ENCODE measurements around the gene DPF3. TPM values are rescaled to one million over a fixed set of nuclear protein-coding genes. Genes with fewer than 3 reads are reported as not detected.

Gene DPF3
- total RNA-seq, 1 donor from 2014 or later, result 0.86 TPM

DNA sequence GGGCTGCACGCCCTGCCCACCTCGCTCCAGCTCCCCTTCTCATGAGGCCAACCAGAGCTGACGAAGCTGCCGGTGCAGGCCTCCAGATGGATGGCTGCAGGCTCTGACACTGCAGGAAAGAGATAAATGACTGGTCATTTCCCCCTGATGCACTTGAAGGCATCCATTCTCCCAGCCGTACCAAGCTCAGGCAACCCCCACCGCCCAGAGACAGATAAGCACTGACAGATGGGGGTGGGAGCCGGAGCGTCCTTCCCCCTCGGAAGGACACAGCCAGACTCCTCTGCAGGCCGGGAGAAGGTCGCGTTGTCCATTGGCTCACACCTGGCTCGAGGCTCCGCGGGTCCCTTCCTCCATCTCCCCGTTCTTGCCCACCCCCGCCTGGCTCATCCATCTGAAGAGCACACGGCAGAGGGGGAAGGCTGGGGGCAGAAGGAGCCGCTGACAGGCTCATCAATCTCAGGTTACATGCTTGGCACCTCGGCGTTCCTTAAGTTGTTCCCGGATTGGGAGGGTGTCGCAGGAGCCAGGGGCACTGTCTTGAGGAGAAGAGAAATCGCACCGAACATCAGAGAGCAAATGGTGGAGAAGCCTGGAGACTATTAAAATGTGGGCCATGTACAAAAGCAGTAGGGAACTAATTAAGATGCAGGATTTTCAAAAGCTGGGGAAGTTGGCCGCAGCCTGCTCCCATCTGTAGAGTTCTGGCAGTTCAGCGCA is 151.6 kb downstream of the DPF3 start:
- TF ChIP-seq, protein P1, sequence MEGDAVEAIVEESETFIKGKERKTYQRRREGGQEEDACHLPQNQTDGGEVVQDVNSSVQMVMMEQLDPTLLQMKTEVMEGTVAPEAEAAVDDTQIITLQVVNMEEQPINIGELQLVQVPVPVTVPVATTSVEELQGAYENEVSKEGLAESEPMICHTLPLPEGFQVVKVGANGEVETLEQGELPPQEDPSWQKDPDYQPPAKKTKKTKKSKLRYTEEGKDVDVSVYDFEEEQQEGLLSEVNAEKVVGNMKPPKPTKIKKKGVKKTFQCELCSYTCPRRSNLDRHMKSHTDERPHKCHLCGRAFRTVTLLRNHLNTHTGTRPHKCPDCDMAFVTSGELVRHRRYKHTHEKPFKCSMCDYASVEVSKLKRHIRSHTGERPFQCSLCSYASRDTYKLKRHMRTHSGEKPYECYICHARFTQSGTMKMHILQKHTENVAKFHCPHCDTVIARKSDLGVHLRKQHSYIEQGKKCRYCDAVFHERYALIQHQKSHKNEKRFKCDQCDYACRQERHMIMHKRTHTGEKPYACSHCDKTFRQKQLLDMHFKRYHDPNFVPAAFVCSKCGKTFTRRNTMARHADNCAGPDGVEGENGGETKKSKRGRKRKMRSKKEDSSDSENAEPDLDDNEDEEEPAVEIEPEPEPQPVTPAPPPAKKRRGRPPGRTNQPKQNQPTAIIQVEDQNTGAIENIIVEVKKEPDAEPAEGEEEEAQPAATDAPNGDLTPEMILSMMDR (conservative IDR thresholded peaks at IDR 0.05; ENCODE audit: low read depth, low read length), result no peak
- no peak for DNase-seq (ENCODE audit: low read depth)
- no peak overlapping the region for H3K4me3 ChIP-seq (ENCODE audit: low read depth, low read length)

DNA sequence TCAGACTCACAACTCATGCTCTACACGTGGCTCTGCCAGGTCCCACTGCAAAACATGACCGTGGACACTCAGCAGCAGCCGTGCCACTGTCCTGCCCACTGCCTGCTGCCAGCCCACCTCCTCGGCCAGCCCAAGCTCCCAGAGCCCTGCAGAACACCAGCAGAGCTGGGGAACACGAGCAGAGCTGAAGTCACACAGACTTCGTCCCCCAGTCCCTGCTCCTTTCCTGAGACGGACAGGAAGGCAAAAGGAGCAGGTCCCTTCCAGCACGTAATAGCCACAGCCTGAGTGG is 152.1 kb downstream of the DPF3 start:
- TF ChIP-seq, protein P1 (conservative IDR thresholded peaks at IDR 0.05; ENCODE audit: low read depth, low read length), result no peak
- H3K4me3 ChIP-seq (ENCODE audit: low read depth, low read length), result no peak overlapping the region
- DNase-seq (ENCODE audit: low read depth), result no peak

DNA sequence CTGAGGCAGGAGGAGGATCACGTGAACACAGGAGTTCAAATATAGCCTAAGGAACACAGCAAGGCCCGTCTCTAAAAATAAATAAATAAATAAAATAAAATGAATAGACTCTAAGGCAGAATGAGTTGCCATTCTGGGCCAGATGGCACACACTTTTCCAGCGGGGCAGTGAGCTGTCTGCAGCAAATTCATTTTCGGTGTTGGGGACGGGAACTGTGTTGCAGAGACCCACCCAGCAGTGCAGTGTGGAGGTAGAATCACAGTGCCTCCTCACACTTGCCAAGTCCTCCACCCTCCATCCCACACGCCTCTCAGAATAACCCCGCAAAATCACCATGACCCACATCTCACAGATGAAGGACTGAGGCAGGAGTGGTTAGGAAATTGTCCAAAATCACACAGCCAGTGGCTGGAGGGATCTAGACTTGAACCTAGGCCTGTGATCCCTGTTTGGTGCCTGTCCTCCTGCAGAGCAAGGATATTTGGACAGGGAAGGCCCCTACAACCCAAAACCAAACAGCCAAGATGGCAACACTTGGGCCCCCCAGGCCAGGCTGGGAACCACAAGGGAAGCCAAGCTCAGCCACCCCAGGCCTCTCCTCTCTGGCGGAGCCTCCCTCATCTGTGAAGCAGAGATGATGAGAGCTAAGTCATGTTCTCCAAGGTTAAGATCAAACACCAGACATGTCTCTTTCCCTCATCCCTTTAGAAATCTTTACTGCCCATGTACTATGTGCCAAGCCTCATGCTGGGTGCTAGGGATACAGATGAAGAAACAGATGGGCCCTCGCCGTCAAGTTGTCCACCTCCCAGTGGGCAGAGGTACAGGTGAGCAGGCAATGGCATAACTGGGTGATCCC is 152.7 kb downstream of the DPF3 start:
- TF ChIP-seq, protein P1 (conservative IDR thresholded peaks at IDR 0.05; ENCODE audit: low read depth, low read length), result no peak
- DNase-seq (ENCODE audit: low read depth), result no peak
- H3K4me3 ChIP-seq (ENCODE audit: low read depth, low read length), result no peak overlapping the region

DNA sequence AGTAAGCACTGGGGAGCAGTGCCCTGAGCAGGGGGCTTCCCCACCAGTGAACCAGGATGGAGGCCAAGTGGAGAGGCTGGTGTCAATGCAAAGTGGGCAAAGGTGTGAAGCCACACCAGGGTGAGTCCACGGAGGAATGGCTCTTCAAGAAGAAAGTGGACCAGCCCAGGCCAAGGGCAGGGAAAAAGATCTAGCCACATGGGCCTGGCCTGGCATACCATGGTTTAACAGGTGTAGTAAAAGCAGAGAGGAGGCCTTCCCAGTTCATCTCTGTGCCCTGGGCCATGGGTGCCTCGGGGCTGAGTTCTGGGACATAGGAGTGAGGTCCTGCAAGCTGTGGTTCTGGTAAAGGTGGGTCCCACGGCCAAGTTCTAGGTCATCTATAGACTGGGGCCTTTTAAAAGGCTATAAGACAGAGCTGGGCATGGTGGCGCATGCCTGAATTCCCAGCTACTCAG is 153.4 kb downstream of the DPF3 start:
- TF ChIP-seq, protein P1 (conservative IDR thresholded peaks at IDR 0.05; ENCODE audit: low read depth, low read length), result no peak
- no peak for DNase-seq (ENCODE audit: low read depth)
- H3K4me3 ChIP-seq (ENCODE audit: low read depth, low read length), result no peak overlapping the region

DNA sequence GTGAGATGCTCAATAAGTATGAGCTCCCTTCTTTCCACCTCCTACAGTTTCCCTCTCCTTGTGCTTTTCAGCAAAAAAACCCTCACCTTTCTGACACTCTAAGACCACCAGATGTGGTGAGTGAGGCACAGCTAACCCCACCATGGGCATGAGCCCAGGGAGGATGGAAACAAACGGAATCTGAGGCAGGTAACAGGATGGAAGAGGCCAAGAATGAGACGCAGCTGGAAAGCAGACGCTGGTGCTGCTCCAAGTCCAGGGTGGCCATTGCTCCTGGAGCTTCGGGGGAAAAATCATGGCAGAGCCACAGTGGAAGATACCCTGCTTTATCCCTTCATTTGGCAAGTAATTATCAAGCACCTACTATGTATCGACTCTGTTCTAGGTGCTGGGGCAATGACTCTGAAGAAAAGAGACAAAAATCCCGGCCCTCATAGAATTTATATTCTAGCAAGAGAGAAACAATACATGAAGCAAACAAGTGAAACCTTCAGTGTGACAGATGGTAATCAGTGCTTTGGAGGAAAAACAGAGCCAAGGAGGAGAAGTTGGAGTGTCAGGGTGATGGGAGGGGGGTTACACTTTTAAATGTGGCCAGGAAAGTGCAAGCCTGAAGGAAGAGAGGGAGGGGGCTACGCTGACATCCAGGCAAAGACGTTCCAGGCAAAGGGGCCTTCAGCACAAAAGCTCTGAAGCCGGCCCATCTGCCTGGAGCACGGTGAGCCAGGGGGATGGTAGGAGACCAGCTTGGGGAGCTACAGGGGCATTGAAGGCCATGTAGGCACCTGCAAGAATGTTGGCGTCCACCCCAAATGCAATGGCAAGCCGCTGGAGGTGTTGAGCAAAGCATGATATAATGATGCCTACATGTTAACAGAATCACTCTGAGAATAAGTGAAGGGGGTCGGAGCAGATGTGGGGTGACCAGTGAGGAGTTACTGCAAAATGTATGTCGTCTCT is 154.2 kb downstream of the DPF3 start:
- DNase-seq (ENCODE audit: low read depth), result no peak
- H3K4me3 ChIP-seq (ENCODE audit: low read depth, low read length), result no peak overlapping the region
- TF ChIP-seq, protein P1 (conservative IDR thresholded peaks at IDR 0.05; ENCODE audit: low read depth, low read length), result no peak

DNA sequence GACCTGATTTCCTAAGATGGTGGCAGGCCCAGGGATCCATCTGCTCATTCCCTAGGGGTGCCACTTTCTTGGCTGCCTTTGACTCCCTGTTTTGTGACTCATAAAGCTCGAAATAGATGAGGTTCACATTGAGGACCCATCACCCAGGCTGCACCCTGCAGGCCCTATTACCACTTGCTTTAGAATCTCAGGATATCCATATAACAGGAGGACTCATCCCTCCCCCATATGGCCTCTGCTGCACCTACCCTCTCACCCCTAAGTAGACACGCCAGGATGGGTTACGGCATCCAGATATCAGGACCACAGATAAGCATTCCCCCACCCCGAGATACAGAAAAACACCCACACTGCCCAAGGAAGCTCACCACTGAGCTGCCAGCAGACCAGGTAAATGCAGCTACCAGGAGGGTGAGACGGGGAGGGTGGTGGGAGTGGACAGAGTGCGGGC is 155.7 kb downstream of the DPF3 start:
- no peak for DNase-seq (ENCODE audit: low read depth)
- no peak overlapping the region for H3K4me3 ChIP-seq (ENCODE audit: low read depth, low read length)
- TF ChIP-seq, protein P1 (conservative IDR thresholded peaks at IDR 0.05; ENCODE audit: low read depth, low read length), result no peak

Measured in epithelial cell of proximal tubule (primary cell).